Fibroblast of lung (primary cell): ENCODE measurements around the gene OLFM1.

Experiments
- EZH2 ChIP-seq: IDR thresholded peaks from 2 replicates; pipeline ENCODE4 v1.5.1; 2012; ENCODE audit warnings: low read length, control low read depth, mild to moderate bottlenecking; ENCODE audit errors: missing control alignments
- TF ChIP-seq, protein P1 (sequence below), 2 donors: IDR thresholded peaks in 1 of 2; conservative IDR thresholded peaks in 1 of 2; 1 replicate in 1 of 2; 2 replicates in 1 of 2; pipeline ENCODE4 v1.5.1; 2011 to 2012; ENCODE audit warnings: low read length in 2 of 2, control low read depth in 1 of 2, inconsistent platforms in 1 of 2, low read depth in 1 of 2, mild to moderate bottlenecking in 1 of 2

- TF ChIP-seq EZH2: no peak
- TF ChIP-seq, protein P1, sequence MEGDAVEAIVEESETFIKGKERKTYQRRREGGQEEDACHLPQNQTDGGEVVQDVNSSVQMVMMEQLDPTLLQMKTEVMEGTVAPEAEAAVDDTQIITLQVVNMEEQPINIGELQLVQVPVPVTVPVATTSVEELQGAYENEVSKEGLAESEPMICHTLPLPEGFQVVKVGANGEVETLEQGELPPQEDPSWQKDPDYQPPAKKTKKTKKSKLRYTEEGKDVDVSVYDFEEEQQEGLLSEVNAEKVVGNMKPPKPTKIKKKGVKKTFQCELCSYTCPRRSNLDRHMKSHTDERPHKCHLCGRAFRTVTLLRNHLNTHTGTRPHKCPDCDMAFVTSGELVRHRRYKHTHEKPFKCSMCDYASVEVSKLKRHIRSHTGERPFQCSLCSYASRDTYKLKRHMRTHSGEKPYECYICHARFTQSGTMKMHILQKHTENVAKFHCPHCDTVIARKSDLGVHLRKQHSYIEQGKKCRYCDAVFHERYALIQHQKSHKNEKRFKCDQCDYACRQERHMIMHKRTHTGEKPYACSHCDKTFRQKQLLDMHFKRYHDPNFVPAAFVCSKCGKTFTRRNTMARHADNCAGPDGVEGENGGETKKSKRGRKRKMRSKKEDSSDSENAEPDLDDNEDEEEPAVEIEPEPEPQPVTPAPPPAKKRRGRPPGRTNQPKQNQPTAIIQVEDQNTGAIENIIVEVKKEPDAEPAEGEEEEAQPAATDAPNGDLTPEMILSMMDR (conservative IDR thresholded peaks at IDR 0.05 in 1 of 2, IDR thresholded peaks at IDR 0.05 in 1 of 2; ENCODE audit: low read depth in 1 of 2, low read length in 2 of 2): no peak
Measured at GRCh38 chr9:135119496-135120064, 32.1 kb downstream of the OLFM1 start.
